Measurements from ENCODE around the gene SERPINA5.

Gene SERPINA5

DNA sequence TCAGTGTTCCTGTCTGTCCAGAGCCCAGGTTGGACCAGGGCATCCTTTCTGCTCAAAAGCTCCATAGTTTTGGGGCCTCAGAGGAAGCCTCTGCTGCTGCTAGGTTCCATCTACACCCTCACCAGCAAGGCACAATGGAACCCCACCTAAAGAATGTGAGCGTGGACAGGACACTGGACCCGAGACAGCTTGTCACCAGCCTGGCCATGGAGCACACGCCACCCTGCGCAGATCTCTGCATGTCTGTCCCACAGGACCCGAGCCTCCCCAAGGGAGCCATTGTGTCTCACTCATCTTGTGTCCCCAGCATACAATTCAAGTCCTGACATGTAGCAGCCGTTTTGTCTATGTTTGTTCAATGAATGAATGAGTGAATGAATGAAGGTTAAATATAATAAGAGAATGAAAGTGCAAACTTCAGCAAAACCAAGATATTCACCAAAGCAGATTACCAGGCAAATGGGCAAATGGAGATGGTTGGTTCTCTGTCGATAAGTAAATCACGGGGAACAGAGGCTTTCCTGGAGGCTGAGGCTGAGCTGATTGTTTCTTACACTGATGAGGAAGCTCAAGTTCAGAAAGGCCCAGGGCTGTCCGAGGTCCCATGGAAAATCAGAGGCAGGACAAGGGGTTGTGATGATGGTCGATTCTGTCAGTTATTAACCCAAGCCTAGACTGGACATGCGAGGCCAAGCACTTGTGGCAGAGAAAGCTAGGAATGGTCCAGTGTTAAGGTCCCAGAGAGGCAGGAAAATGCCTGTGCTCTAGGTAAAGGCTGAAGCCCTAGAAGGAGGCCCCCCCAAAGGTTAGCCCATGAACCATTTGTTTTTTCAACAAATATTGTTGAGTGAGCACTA, 58.0 kb downstream of the SERPINA5 start:
- Histone ChIP-seq H3K4me2 (ENCODE audit: low read length) (no peak overlapping the region), H4K8ac (ENCODE audit: low read depth, low read length) (no peak overlapping the region), H3K27ac (ENCODE audit: low read depth, low read length) (no peak overlapping the region), H3K79me1 (ENCODE audit: low read length) (no peaks in the 10 kb centered on the region), H3K9ac (ENCODE audit: low read length) (no peak overlapping the region), H3K27me3 (ENCODE audit: insufficient read depth, low read length, poor library complexity) (no peaks in the 10 kb centered on the region), H2BK15ac (replicated peaks; ENCODE audit: low read depth) (no peak overlapping the region), H3K56ac (ENCODE audit: low read length) (no peak overlapping the region), H3K79me2 (ENCODE audit: control insufficient read depth, insufficient read depth, low read length) (no peaks in the 10 kb centered on the region), H3K23ac (ENCODE audit: low read length) (no peak overlapping the region), H2BK120ac (ENCODE audit: low read depth, low read length) (no peak overlapping the region), H2AK5ac (ENCODE audit: low read length) (no peak overlapping the region), H3K4ac (ENCODE audit: low read depth, low read length) (no peak overlapping the region), H4K5ac (ENCODE audit: low read length) (no peak overlapping the region), H3K18ac (ENCODE audit: low read length) (no peak overlapping the region), H3K4me3 (ENCODE audit: low read length) (no peak overlapping the region), H3K36me3 (ENCODE audit: control insufficient read depth, insufficient read depth, low read length) (no peaks in the 10 kb centered on the region), H3K4me1 (ENCODE audit: control insufficient read depth, low read depth, low read length) (no peaks in the 10 kb centered on the region), H2BK5ac (ENCODE audit: low read length) (no peak overlapping the region)
- no peak for DNase-seq
- WGBS (ENCODE audit: extremely low coverage, insufficient coverage, low lambda C conversion rate) = no CpG with 5 or more reads among the region's 11 CpGs

DNA sequence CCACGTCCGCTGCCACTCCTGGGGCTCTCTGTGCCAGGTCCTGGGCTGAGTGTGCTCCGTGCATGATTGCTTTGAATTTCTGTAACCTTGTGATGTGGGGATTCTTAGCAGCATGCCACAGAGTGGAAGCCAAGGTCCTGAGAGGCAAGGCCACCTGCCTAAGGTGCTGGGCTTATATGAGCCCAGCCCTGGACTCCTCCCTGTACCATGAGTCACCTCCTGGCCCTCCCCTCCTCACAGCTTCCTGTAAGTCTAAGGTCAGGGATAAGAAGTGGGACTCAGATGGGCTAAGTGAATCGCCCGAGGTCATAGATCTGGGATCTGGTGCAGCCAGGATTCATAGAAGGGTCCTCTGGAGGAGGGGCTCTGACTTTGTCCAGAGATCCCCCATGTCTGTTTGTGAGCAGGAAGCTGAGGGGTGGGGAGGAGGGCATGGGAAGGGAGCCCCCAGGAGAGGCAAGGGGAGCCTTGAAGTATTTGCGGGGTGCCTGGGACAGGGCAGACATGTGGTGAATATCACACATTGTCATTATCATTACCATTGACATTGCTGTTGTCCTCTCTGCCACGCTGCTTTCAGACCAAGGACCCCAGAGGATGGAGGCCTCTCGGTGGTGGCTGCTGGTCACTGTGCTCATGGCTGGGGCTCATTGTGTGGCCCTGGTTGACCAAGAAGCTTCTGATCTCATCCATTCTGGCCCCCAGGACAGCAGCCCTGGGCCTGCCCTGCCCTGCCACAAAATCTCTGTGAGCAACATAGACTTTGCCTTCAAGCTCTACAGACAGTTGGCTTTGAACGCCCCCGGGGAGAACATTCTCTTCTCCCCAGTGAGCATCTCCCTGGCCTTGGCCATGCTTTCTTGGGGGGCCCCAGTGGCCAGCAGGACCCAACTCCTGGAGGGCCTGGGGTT, 59.8 kb downstream of the SERPINA5 start:
- Histone ChIP-seq H2BK15ac (replicated peaks; ENCODE audit: low read depth) (no peak overlapping the region), H3K36me3 (ENCODE audit: control insufficient read depth, insufficient read depth, low read length) (no peaks in the 10 kb centered on the region), H3K27ac (ENCODE audit: low read depth, low read length) (no peak overlapping the region), H2BK120ac (ENCODE audit: low read depth, low read length) (no peak overlapping the region), H3K27me3 (ENCODE audit: insufficient read depth, low read length, poor library complexity) (no peaks in the 10 kb centered on the region), H3K79me2 (ENCODE audit: control insufficient read depth, insufficient read depth, low read length) (no peaks in the 10 kb centered on the region), H3K4ac (ENCODE audit: low read depth, low read length) (no peak overlapping the region), H3K4me3 (ENCODE audit: low read length) (no peak overlapping the region), H2BK5ac (ENCODE audit: low read length) (no peak overlapping the region), H4K8ac (ENCODE audit: low read depth, low read length) (no peak overlapping the region), H3K23ac (ENCODE audit: low read length) (no peak overlapping the region), H3K56ac (ENCODE audit: low read length) (no peak overlapping the region), H4K5ac (ENCODE audit: low read length) (no peak overlapping the region), H3K18ac (ENCODE audit: low read length) (no peak overlapping the region), H3K4me1 (ENCODE audit: control insufficient read depth, low read depth, low read length) (no peaks in the 10 kb centered on the region), H2AK5ac (ENCODE audit: low read length) (no peak overlapping the region), H3K79me1 (ENCODE audit: low read length) (no peaks in the 10 kb centered on the region), H3K9ac (ENCODE audit: low read length) (no peak overlapping the region), H3K4me2 (ENCODE audit: low read length) (no peak overlapping the region)
- no CpG with 5 or more reads among the region's 10 CpGs for WGBS (ENCODE audit: extremely low coverage, insufficient coverage, low lambda C conversion rate)
- peak; percentile 51 for DNase-seq

DNA sequence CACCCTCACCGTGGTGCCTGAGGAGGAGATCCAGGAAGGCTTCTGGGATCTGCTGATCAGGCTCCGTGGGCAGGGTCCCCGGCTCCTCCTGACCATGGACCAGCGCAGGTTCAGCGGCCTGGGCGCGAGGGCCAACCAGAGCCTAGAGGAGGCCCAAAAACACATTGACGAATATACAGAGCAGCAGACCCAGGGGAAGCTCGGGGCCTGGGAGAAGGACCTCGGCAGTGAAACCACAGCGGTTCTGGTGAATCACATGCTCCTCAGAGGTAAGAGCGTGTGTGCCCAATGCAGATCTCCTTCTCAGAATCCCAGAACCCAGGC, 60.4 kb downstream of the SERPINA5 start:
- no peak overlapping the region for H3K23ac ChIP-seq (ENCODE audit: low read length)
- no peak overlapping the region for H4K8ac ChIP-seq (ENCODE audit: low read depth, low read length)
- no peak overlapping the region for H3K18ac ChIP-seq (ENCODE audit: low read length)
- no peak overlapping the region for H2BK120ac ChIP-seq (ENCODE audit: low read depth, low read length)
- H3K27ac ChIP-seq (ENCODE audit: low read depth, low read length) = no peak overlapping the region
- no peak overlapping the region for H2BK15ac ChIP-seq (replicated peaks; ENCODE audit: low read depth)
- H3K36me3 ChIP-seq (ENCODE audit: control insufficient read depth, insufficient read depth, low read length) = no peaks in the 10 kb centered on the region
- H3K4ac ChIP-seq (ENCODE audit: low read depth, low read length) = no peak overlapping the region
- no peak overlapping the region for H3K9ac ChIP-seq (ENCODE audit: low read length)
- no peak overlapping the region for H2BK5ac ChIP-seq (ENCODE audit: low read length)
- no CpG with 5 or more reads among the region's 12 CpGs for WGBS (ENCODE audit: extremely low coverage, insufficient coverage, low lambda C conversion rate)
- H3K4me1 ChIP-seq (ENCODE audit: control insufficient read depth, low read depth, low read length) = no peaks in the 10 kb centered on the region
- H3K27me3 ChIP-seq (ENCODE audit: insufficient read depth, low read length, poor library complexity) = no peaks in the 10 kb centered on the region
- no peak overlapping the region for H3K4me2 ChIP-seq (ENCODE audit: low read length)
- H3K79me1 ChIP-seq (ENCODE audit: low read length) = no peaks in the 10 kb centered on the region
- H3K4me3 ChIP-seq (ENCODE audit: low read length) = no peak overlapping the region
- no peaks in the 10 kb centered on the region for H3K79me2 ChIP-seq (ENCODE audit: control insufficient read depth, insufficient read depth, low read length)
- H4K5ac ChIP-seq (ENCODE audit: low read length) = no peak overlapping the region
- no peak overlapping the region for H2AK5ac ChIP-seq (ENCODE audit: low read length)
- H3K56ac ChIP-seq (ENCODE audit: low read length) = no peak overlapping the region
- DNase-seq = no peak

Data from mesendoderm (in vitro differentiated cells).